ENCODE data around the gene PIEZO1. TPM values are rescaled to one million over a fixed set of nuclear protein-coding genes. Genes with fewer than 3 reads are reported as not detected.

PIEZO1 gene
- total RNA-seq, 1 experiment from 2014 or later, result 71.1 TPM

DNA sequence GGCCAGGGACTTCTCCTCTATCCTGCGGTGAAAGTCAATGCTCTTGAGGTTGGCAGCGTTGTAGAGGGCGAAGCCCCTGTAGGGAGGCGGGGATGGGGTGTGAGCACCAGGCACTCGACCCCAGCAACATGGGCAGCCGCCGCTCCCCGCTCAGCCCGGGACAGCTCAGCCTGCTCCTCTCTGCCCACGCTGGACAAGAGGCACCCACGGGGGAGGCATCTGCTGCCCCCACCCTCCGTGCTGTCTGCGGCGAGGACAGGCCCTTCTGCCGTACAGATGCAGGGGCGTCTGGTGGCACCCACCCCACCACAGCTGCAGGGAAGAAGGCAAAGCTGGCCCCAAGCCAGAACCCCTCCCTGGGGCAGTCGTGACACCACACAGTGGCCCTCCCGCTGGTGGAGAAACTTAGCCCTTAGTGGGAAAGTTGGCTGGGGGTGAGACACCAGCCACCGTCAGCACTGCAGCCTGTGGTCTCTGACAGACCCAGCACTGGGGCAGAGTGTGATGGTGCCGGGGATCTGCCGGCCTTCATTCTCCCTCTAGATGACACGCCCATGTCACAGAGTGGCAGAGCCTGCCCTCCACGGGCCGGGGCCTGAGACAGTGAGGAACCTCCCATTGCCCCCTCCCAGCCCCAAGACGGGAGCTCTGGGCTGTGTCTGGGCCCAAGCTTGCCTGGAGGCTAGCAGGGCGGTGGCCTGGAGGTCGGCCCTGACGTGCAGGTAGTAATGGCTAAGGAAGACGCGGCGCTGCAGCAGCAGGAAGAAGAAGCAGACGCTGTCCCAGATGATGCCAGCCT is 59.2 kb downstream of the PIEZO1 start:
- H3K14ac ChIP-seq (ENCODE audit: insufficient read depth, low read length), result no peak overlapping the region
- WGBS (ENCODE audit: extremely low coverage, insufficient read length, low lambda C conversion rate), result no CpG with 5 or more reads among the region's 32 CpGs
- H3K27me3 Mint-ChIP-seq (ENCODE audit: low read depth), result no peaks in the 10 kb centered on the region; the same call in 1 of the 2 replicates

More for the DNA sequence above, 59.2 kb downstream of the PIEZO1 start:
- H3K27ac ChIP-seq (ENCODE audit: insufficient read length, low read depth, low read length), result no peak overlapping the region
- H3K4me1 ChIP-seq (ENCODE audit: insufficient read depth, low read length), result no peaks in the 10 kb centered on the region
- no peak overlapping the region for H3K56ac ChIP-seq (ENCODE audit: insufficient read length, low read depth, low read length)
- H3K9me3 ChIP-seq (ENCODE audit: control insufficient read depth, low read depth, low read length), result no peaks in the 10 kb centered on the region
- no peak overlapping the region for H4K8ac ChIP-seq (replicated peaks; ENCODE audit: insufficient read length, low read depth, low read length)
- no peak overlapping the region for H3T11ph ChIP-seq (ENCODE audit: low read length)
- no peak overlapping the region for H2AK5ac ChIP-seq (ENCODE audit: insufficient read length, low read length)
- no peaks in the 10 kb centered on the region for H3K79me2 ChIP-seq (ENCODE audit: insufficient read depth, low read length)
- no peak for DNase-seq
- H4K20me1 ChIP-seq (ENCODE audit: control insufficient read depth, insufficient read depth, insufficient read length), result no peaks in the 10 kb centered on the region
- H4K5ac ChIP-seq (ENCODE audit: insufficient read length, low read depth, low read length), result no peak overlapping the region
- Mint-ChIP-seq H3K4me3 (no peak overlapping the region), H3K4me1 (no peaks in the 10 kb centered on the region), H3K27ac (no peak overlapping the region), H3K9me3 (no peaks in the 10 kb centered on the region), H3K36me3 (ENCODE audit: insufficient read depth in 1 of 3, low read depth in 3 of 3) (peaks cover 4 to 14% (median 12%) of the 10 kb centered on the region in 3 experiments; a peak in 5 of 7 replicates)
- no peak overlapping the region for H3K4ac ChIP-seq (ENCODE audit: low read depth, low read length)
- no peak for TF ChIP-seq CTCF (conservative IDR thresholded peaks at IDR 0.05)
- no peaks in the 10 kb centered on the region for H3K79me1 ChIP-seq (ENCODE audit: insufficient read depth, low read depth, low read length, poor library complexity, severe bottlenecking)
- no peak overlapping the region for H3K18ac ChIP-seq (ENCODE audit: insufficient read length, low read depth, low read length)
- no peak overlapping the region for H3K9ac ChIP-seq (ENCODE audit: extremely low read depth, insufficient read length, low read length)
- H4K91ac ChIP-seq (ENCODE audit: insufficient read length, low read depth, low read length), result no peak overlapping the region
- no peak overlapping the region for H2BK15ac ChIP-seq (ENCODE audit: low read depth, low read length)
- H2BK20ac ChIP-seq (ENCODE audit: low read depth, low read length, poor library complexity, severe bottlenecking), result no peak overlapping the region
- no peak overlapping the region for H2AFZ ChIP-seq (ENCODE audit: low read length)
- H2BK12ac ChIP-seq (ENCODE audit: insufficient read length, low read depth, low read length), result no peak overlapping the region
- no peak overlapping the region for H3K4me2 ChIP-seq (ENCODE audit: insufficient read depth, insufficient read length, low read length)
- no peaks in the 10 kb centered on the region for H3K27me3 ChIP-seq (ENCODE audit: insufficient read depth, low read length)
- no peak overlapping the region for H2BK5ac ChIP-seq (ENCODE audit: insufficient read length, low read length)
- no peaks in the 10 kb centered on the region for H3K23me2 ChIP-seq (ENCODE audit: insufficient read length, low read depth, low read length, poor library complexity, severe bottlenecking)
- H3K23ac ChIP-seq (ENCODE audit: insufficient read length, low read depth, low read length), result no peak overlapping the region
- no peak overlapping the region for H2BK120ac ChIP-seq (ENCODE audit: low read depth, low read length, poor library complexity, severe bottlenecking)
